Mesenchymal stem cell (in vitro differentiated cells and primary cell): ENCODE measurements around the gene TMEM147.
A peak's percentile ranks its signal among the peaks of the same experiment; 100 is the strongest.

Experiments
- DNase-seq: peaks from one replicate; pipeline ENCODE4 v3.0.0-alpha.2; 2013
- H2AFZ ChIP-seq: one replicate; pipeline ENCODE4 v1.6.1; 2013; ENCODE audit warnings: low read depth, mild to moderate bottlenecking, control low read depth, inconsistent platforms, low read length, moderate library complexity
- H2AK5ac ChIP-seq: 2 replicates; pipeline ENCODE4 v1.6.1; 2013; ENCODE audit warnings: low read length, moderate library complexity, mild to moderate bottlenecking, inconsistent platforms; ENCODE audit not compliant: severe bottlenecking
- H2BK120ac ChIP-seq: one replicate; pipeline ENCODE4 v1.6.1; 2013; ENCODE audit warnings: low read depth, mild to moderate bottlenecking, inconsistent platforms, low read length, moderate library complexity
- H2BK12ac ChIP-seq, 2 experiments: one replicate each; pipeline ENCODE4 v1.6.1; 2013; ENCODE audit warnings: inconsistent platforms in 2 of 2, low read length in 2 of 2, mild to moderate bottlenecking in 2 of 2, moderate library complexity in 2 of 2, control low read depth in 1 of 2
- H2BK15ac ChIP-seq: one replicate; pipeline ENCODE4 v1.6.1; 2013; ENCODE audit warnings: mild to moderate bottlenecking, low read depth, inconsistent platforms; ENCODE audit not compliant: poor library complexity, severe bottlenecking
- H2BK5ac ChIP-seq: 2 replicates; pipeline ENCODE4 v1.6.1; 2013; ENCODE audit warnings: low read depth, mild to moderate bottlenecking, low read length, control low read depth, inconsistent platforms; ENCODE audit not compliant: poor library complexity, severe bottlenecking
- H3K14ac ChIP-seq, 2 experiments: one replicate each; pipeline ENCODE4 v1.6.1; 2013; ENCODE audit warnings: inconsistent platforms in 2 of 2, low read length in 2 of 2, control low read depth in 1 of 2, mild to moderate bottlenecking in 1 of 2, moderate library complexity in 1 of 2
- H3K18ac ChIP-seq, 2 experiments: one replicate each; pipeline ENCODE4 v1.6.1; 2013; ENCODE audit warnings: inconsistent platforms in 2 of 2, low read length in 2 of 2, control low read depth in 1 of 2, low read depth in 1 of 2, mild to moderate bottlenecking in 1 of 2
- H3K23ac ChIP-seq, 2 experiments: one replicate each; pipeline ENCODE4 v1.6.1; 2013; ENCODE audit warnings: inconsistent platforms in 2 of 2, low read length in 2 of 2, mild to moderate bottlenecking in 2 of 2, moderate library complexity in 2 of 2, control low read depth in 1 of 2
- H3K27ac ChIP-seq: 2 replicates; pipeline ENCODE4 v1.5.1; 2013; ENCODE audit warnings: mild to moderate bottlenecking, moderate library complexity, low read length, control low read depth, inconsistent platforms; ENCODE audit not compliant: poor library complexity, severe bottlenecking
- H3K27me3 ChIP-seq, 2 experiments: 2 replicates each; pipeline versions ENCODE4 v1.6.1 to v1.7.0; 2013; ENCODE audit warnings: low read length in 2 of 2, mild to moderate bottlenecking in 2 of 2, moderate library complexity in 2 of 2, control low read depth in 1 of 2, inconsistent platforms in 1 of 2; ENCODE audit not compliant: control insufficient read depth in 1 of 2, insufficient read depth in 1 of 2
- H3K36me3 ChIP-seq, 2 experiments: 2 replicates each; pipeline versions ENCODE4 v1.6.1 to v1.7.0; 2013; ENCODE audit warnings: low read length in 2 of 2, control low read depth in 1 of 2, inconsistent platforms in 1 of 2, low read depth in 1 of 2, mild to moderate bottlenecking in 1 of 2; ENCODE audit not compliant: insufficient read depth in 2 of 2, control insufficient read depth in 1 of 2
- H3K4ac ChIP-seq, 2 experiments: one replicate each; pipeline ENCODE4 v1.6.1; 2013; ENCODE audit warnings: inconsistent platforms in 2 of 2, low read length in 2 of 2, mild to moderate bottlenecking in 2 of 2, moderate library complexity in 2 of 2, control low read depth in 1 of 2, low read depth in 1 of 2
- H3K4me1 ChIP-seq: 2 replicates; pipeline ENCODE4 v1.6.1; 2013; ENCODE audit warnings: low read depth, low read length, control low read depth; ENCODE audit not compliant: control insufficient read depth, insufficient read depth
- H3K4me2 ChIP-seq: 2 replicates; pipeline ENCODE4 v1.6.1; 2013; ENCODE audit warnings: low read length, mild to moderate bottlenecking, inconsistent platforms; ENCODE audit not compliant: poor library complexity, severe bottlenecking
- H3K4me3 ChIP-seq, 2 experiments: 2 replicates each; pipeline versions ENCODE4 v1.5.1 to v1.7.0; 2013; ENCODE audit warnings: low read length in 2 of 2, mild to moderate bottlenecking in 2 of 2, control low read depth in 1 of 2, low read depth in 1 of 2; ENCODE audit not compliant: insufficient read depth in 1 of 2
- H3K79me1 ChIP-seq: replicated peaks from 2 replicates; pipeline ENCODE4 v1.6.1; 2013; ENCODE audit warnings: mild to moderate bottlenecking, control low read depth, low read length, inconsistent platforms; ENCODE audit not compliant: poor library complexity, severe bottlenecking
- H3K9ac ChIP-seq: 2 replicates; pipeline ENCODE4 v1.7.0; 2013; ENCODE audit warnings: mild to moderate bottlenecking, low read length, moderate library complexity
- H3K9me3 ChIP-seq: 2 replicates; pipeline ENCODE4 v1.7.0; 2013; ENCODE audit warnings: mild to moderate bottlenecking, low read length; ENCODE audit not compliant: control insufficient read depth
- H4K8ac ChIP-seq: one replicate; pipeline ENCODE4 v1.6.1; 2013; ENCODE audit warnings: inconsistent platforms, mild to moderate bottlenecking, low read length, moderate library complexity
- H4K91ac ChIP-seq: one replicate; pipeline ENCODE4 v1.6.1; 2013; ENCODE audit warnings: mild to moderate bottlenecking, low read length, inconsistent platforms
- WGBS: methylation state at CpG from one replicate; pipeline ENCODE4 v1.1.7; 2013; ENCODE audit warnings: mixed read lengths; 5-methylcytosine and 5-hydroxymethylcytosine counted together

TMEM147 gene

GRCh38 chr19:35561436-35561835, 16.0 kb downstream of the TMEM147 start:
- DNase-seq = no peak
- H4K91ac ChIP-seq = no peak overlapping the region
- H2AFZ ChIP-seq = no peak overlapping the region
- no peak overlapping the region for H3K27ac ChIP-seq
- no peaks in the 10 kb centered on the region for H3K9me3 ChIP-seq
- H3K36me3 ChIP-seq = no peaks in the 10 kb centered on the region
- H3K18ac ChIP-seq = no peak overlapping the region
- H3K27me3 ChIP-seq = peaks cover 25 to 80% of the 10 kb centered on the region in 2 experiments
- no peak overlapping the region for H3K4me3 ChIP-seq
- no peak overlapping the region for H2BK120ac ChIP-seq
- 77% methylated on average over 6 of the region's 6 CpGs for WGBS
- no peak overlapping the region for H2BK5ac ChIP-seq
- H4K8ac ChIP-seq = no peak overlapping the region
- no peak overlapping the region for H3K4me2 ChIP-seq
- H3K4ac ChIP-seq = no peak overlapping the region
- H3K14ac ChIP-seq = no peak overlapping the region
- no peak overlapping the region for H3K9ac ChIP-seq
- no peak overlapping the region for H2BK15ac ChIP-seq
- H3K79me1 ChIP-seq = no peaks in the 10 kb centered on the region
- H3K23ac ChIP-seq = no peak overlapping the region
- H3K4me1 ChIP-seq = peaks cover 12% of the 10 kb centered on the region
- H2AK5ac ChIP-seq = no peak overlapping the region
- H2BK12ac ChIP-seq = no peak overlapping the region

DNA sequence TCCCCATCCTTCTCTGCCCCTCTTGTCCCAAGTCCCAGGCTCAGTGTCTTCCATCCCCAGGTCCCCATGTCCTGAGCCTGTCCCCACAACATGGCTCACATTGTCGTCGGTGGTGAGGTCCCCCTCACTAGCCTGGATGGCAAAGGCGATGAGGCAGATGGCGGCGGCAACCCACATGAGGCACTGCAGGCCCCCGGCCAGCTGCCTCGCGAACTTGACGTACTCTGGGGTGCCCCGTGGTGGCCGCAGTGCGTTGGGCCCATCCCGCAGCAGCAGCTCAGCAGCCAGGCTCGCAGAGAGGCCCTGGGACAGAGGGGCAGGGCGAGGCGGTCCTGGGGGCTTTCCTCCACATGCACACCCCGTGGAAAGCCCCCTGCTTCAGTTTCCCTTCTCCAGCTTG, 16.9 kb downstream of the TMEM147 start:
- no peak for DNase-seq
- H2AFZ ChIP-seq = no peak overlapping the region

GRCh38 chr19:35562776-35563175, 17.4 kb downstream of the TMEM147 start:
- H3K14ac ChIP-seq = no peak overlapping the region
- no peak overlapping the region for H4K91ac ChIP-seq
- no peak overlapping the region for H3K27ac ChIP-seq
- no peak for DNase-seq
- no peak overlapping the region for H3K4me3 ChIP-seq
- H2BK5ac ChIP-seq = no peak overlapping the region
- H3K9me3 ChIP-seq = no peaks in the 10 kb centered on the region
- no peaks in the 10 kb centered on the region for H3K79me1 ChIP-seq
- no peak overlapping the region for H3K9ac ChIP-seq
- H3K4me1 ChIP-seq = peaks cover 8% of the 10 kb centered on the region
- H2BK15ac ChIP-seq = no peak overlapping the region
- 55% methylated on average over 2 of the region's 2 CpGs for WGBS
- H3K23ac ChIP-seq = no peak overlapping the region
- no peak overlapping the region for H4K8ac ChIP-seq
- no peak overlapping the region for H2AFZ ChIP-seq
- H3K18ac ChIP-seq = no peak overlapping the region
- H3K4me2 ChIP-seq = no peak overlapping the region
- H3K27me3 ChIP-seq = peaks cover 24 to 76% of the 10 kb centered on the region in 2 experiments
- H3K36me3 ChIP-seq = no peaks in the 10 kb centered on the region
- H2BK120ac ChIP-seq = no peak overlapping the region
- H3K4ac ChIP-seq = no peak overlapping the region
- no peak overlapping the region for H2AK5ac ChIP-seq
- no peak overlapping the region for H2BK12ac ChIP-seq

More for the DNA sequence above, 16.9 kb downstream of the TMEM147 start:
- Histone ChIP-seq H3K27me3 (peaks cover 24 to 76% of the 10 kb centered on the region in 2 experiments), H4K8ac (no peak overlapping the region), H2BK15ac (no peak overlapping the region), H3K9ac (no peak overlapping the region), H2BK12ac (no peak overlapping the region), H3K36me3 (no peaks in the 10 kb centered on the region), H3K14ac (peak overlapping the region in 1 of 2 experiments; percentile 56), H3K9me3 (no peaks in the 10 kb centered on the region), H3K4ac (no peak overlapping the region), H3K4me2 (no peak overlapping the region), H4K91ac (no peak overlapping the region), H2BK5ac (no peak overlapping the region), H3K27ac (no peak overlapping the region), H2AK5ac (no peak overlapping the region), H3K4me3 (peak overlapping the region in 1 of 2 experiments; percentile 33), H3K4me1 (peaks cover 11% of the 10 kb centered on the region), H3K79me1 (no peaks in the 10 kb centered on the region), H3K23ac (no peak overlapping the region), H2BK120ac (no peak overlapping the region), H3K18ac (no peak overlapping the region)
- 64% methylated on average over 17 of the region's 17 CpGs for WGBS

DNA sequence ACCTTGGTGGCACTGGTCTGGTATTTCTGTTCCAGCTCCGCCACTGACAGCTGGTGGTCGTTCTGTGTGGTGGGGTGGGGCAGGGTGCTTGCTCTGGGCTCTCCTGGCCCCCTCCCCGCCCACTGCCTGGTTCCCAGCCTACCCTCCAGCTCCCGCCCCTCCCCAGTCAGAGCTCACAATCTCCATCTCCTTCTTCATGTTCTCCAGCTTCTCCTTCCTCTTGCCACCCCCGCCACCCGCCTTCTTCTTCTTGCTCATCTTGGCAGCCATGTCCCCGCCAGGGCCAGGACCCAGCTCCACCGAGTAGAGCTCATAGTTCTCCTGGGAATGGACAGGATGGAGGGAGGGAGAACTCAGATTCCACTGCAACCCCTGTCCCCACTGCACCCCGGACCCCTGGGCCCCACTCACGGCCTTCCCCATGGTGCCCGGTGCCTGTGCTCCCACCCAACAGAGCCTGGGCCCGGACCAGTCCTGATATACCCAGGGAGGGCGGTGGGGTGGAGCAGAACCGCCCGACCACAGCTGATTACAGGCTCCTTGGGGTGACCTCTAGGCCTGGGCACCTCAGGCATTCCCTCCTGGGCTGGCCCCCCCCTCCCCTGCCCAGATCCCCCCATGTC, 17.9 kb downstream of the TMEM147 start, which contains the start of gene ATP4A:
TSS of gene ATP4A (minus strand) at position 452 of the 623 bp plus-strand sequence. CDS start at position 423, 29 bp downstream.
- Histone ChIP-seq H3K18ac (no peak within 1 kb of the TSS), H3K4ac (no peak within 1 kb of the TSS), H3K4me1 (peaks cover 2% of the 10 kb centered on the region), H2BK5ac (no peak within 1 kb of the TSS), H3K9me3 (no peaks in the 10 kb centered on the region), H3K36me3 (no peaks in the 10 kb centered on the region), H3K4me3 (no peak within 1 kb of the TSS), H2BK12ac (no peak within 1 kb of the TSS), H3K9ac (no peak within 1 kb of the TSS), H2BK15ac (no peak within 1 kb of the TSS), H3K27ac (no peak within 1 kb of the TSS), H3K79me1 (no peaks in the 10 kb centered on the region), H4K91ac (no peak within 1 kb of the TSS), H2AK5ac (no peak within 1 kb of the TSS), H2BK120ac (no peak within 1 kb of the TSS), H3K14ac (peak within 1 kb of the TSS in 1 of 2 experiments; percentile 56), H3K23ac (no peak within 1 kb of the TSS), H3K4me2 (no peak within 1 kb of the TSS), H3K27me3 (peaks cover 23 to 71% of the 10 kb centered on the region in 2 experiments), H4K8ac (no peak within 1 kb of the TSS), H2AFZ (no peak within 1 kb of the TSS)
- 74% methylated on average over 12 of the region's 15 CpGs for WGBS
- DNase-seq = no peak
